ENCODE measurements around the gene LHFPL3.

DNA sequence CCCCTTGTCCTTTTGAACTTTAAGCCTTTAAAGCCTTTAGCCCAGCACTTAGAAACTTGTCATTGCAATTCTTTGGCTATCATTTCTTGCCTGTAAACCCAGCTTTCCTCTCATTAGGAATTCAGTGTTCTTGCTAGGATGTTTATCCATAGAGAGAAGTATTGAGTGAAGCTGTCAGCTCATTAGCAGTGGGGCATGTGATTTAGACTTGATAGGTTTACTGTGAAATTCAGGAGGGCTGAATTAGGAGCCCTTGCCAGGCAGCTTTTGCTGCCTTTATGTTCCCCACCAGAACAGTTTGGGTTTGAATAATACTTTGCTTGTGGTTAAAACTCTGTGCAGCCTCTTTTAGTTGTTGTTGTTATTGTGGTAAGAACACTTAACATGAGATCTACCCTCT, 39.5 kb downstream of the LHFPL3 start:
- no peak for TF ChIP-seq POLR2A (IDR thresholded peaks at IDR 0.05; ENCODE audit: extremely low read depth, insufficient read length)
- TF ChIP-seq, protein P1, sequence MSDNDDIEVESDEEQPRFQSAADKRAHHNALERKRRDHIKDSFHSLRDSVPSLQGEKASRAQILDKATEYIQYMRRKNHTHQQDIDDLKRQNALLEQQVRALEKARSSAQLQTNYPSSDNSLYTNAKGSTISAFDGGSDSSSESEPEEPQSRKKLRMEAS (IDR thresholded peaks at IDR 0.05; ENCODE audit: low read depth, low read length): no peak
